Esophagus squamous epithelium (tissue), 4 donors: ENCODE data around the gene KLHL29.

Experiments used
- CTCF ChIP-seq, 6 experiments: fragments of 450-650 bp in 4 of 6; fragments of 200-600 bp in 2 of 6; sonication (generic) in 2 of 6; IDR thresholded peaks; one replicate each; pipeline ENCODE4 v1.5.1; 2016 to 2019; ENCODE audit warnings: antibody characterized with exemption in 6 of 6, mild to moderate bottlenecking in 4 of 6, moderate library complexity in 4 of 6
- POLR2A ChIP-seq, 4 donors: fragments of 450-650 bp; IDR thresholded peaks; one replicate each; pipeline ENCODE4 v1.6.1; 2017; ENCODE audit warnings: antibody characterized with exemption in 4 of 4, mild to moderate bottlenecking in 4 of 4, moderate library complexity in 3 of 4

GRCh38 chr2:23668756-23669304, 283.9 kb downstream of the KLHL29 start:
- TF ChIP-seq CTCF (IDR thresholded peaks at IDR 0.05) (no peak), POLR2A (IDR thresholded peaks at IDR 0.05) (no peak)
